ENCODE measurements around the gene PPP1R27. TPM values are rescaled to one million over a fixed set of nuclear protein-coding genes. Genes with fewer than 3 reads are reported as not detected.

PPP1R27 gene
- total RNA-seq, 2 donors from 2014 or later = not detected

- ATAC-seq (peak; percentile 16), DNase-seq (peak in 1 of 4 donors; percentile 42)
- H3K27me3 ChIP-seq = no peaks in the 10 kb centered on the region
- no peak for TF ChIP-seq CTCF (IDR thresholded peaks at IDR 0.05)
- no peak for TF ChIP-seq POLR2A (IDR thresholded peaks at IDR 0.05)
- peaks cover 37% of the 10 kb centered on the region for H3K4me1 ChIP-seq
- 0 to 5% methylated on average over 4 to 41 of the region's 65 CpGs for WGBS, 2 donors
- peak overlapping the region; percentile 50 to 61 for H3K4me3 ChIP-seq
- H3K27ac ChIP-seq = peak overlapping the region; percentile 59 to 90 (median 78)
- no peaks in the 10 kb centered on the region for H3K36me3 ChIP-seq (replicated peaks in 1 of 2; ENCODE audit: insufficient read depth in 1 of 2, low read depth in 2 of 2)
- H3K9me3 ChIP-seq = no peaks in the 10 kb centered on the region
- intact Hi-C loops (cut with DNase I) = no loop called here
Observed at GRCh38 chr17:81832608-81833159, 2.2 kb downstream of the PPP1R27 start.

- no peaks in the 10 kb centered on the region for H3K36me3 ChIP-seq (replicated peaks in 1 of 2; ENCODE audit: insufficient read depth in 1 of 2, low read depth in 2 of 2)
- 24 to 28% methylated on average over 17 to 18 of the region's 18 CpGs for WGBS, 2 donors
- DNase-seq (peak in 3 of 4 donors; percentile 51 to 56 (median 52)), ATAC-seq (peak; percentile 12)
- H3K27me3 ChIP-seq = no peaks in the 10 kb centered on the region
- no peaks in the 10 kb centered on the region for H3K9me3 ChIP-seq
- intact Hi-C loops (cut with DNase I) = no loop called here
- no peak for TF ChIP-seq POLR2A (IDR thresholded peaks at IDR 0.05)
- no peak for TF ChIP-seq CTCF (IDR thresholded peaks at IDR 0.05)
- peaks cover 37% of the 10 kb centered on the region for H3K4me1 ChIP-seq
- peak overlapping the region; percentile 59 to 90 (median 78) for H3K27ac ChIP-seq
- H3K4me3 ChIP-seq = peak overlapping the region; percentile 50 to 61
Observed at GRCh38 chr17:81831957-81832607, 2.8 kb downstream of the PPP1R27 start.

- intact Hi-C loops (cut with DNase I) = no loop called here
- DNase-seq (no peak), ATAC-seq (no peak)
- 64 to 85% methylated on average over 3 to 7 of the region's 7 CpGs for WGBS, 2 donors
- no peaks in the 10 kb centered on the region for H3K36me3 ChIP-seq (replicated peaks in 1 of 2; ENCODE audit: insufficient read depth in 1 of 2, low read depth in 2 of 2)
- no peak for TF ChIP-seq POLR2A (IDR thresholded peaks at IDR 0.05)
- TF ChIP-seq CTCF (IDR thresholded peaks at IDR 0.05) = no peak
- H3K9me3 ChIP-seq = no peaks in the 10 kb centered on the region
- peak overlapping the region in 3 of 4 donors; percentile 74 to 90 (median 83) for H3K27ac ChIP-seq
- H3K4me3 ChIP-seq = no peak overlapping the region
- H3K4me1 ChIP-seq = peaks cover 37% of the 10 kb centered on the region
- no peaks in the 10 kb centered on the region for H3K27me3 ChIP-seq
Observed at GRCh38 chr17:81831563-81831956, 3.3 kb downstream of the PPP1R27 start.

- ATAC-seq = no peak
- H3K4me3 ChIP-seq = no peak overlapping the region
- DNase-seq = no peak
- TF ChIP-seq POLR2A (IDR thresholded peaks at IDR 0.05) = no peak
- TF ChIP-seq CTCF (IDR thresholded peaks at IDR 0.05) = no peak
- 83 to 89% methylated on average over 3 to 5 of the region's 6 CpGs for WGBS, 2 donors
- intact Hi-C loops (cut with DNase I) = no loop called here
- no peaks in the 10 kb centered on the region for H3K36me3 ChIP-seq (replicated peaks in 1 of 2; ENCODE audit: insufficient read depth in 1 of 2, low read depth in 2 of 2)
- H3K4me1 ChIP-seq = peaks cover 37% of the 10 kb centered on the region
- no peaks in the 10 kb centered on the region for H3K9me3 ChIP-seq
- no peaks in the 10 kb centered on the region for H3K27me3 ChIP-seq
- no peak overlapping the region for H3K27ac ChIP-seq
Observed at GRCh38 chr17:81829858-81830257, 5.0 kb downstream of the PPP1R27 start.

GRCh38 chr17:81828656-81829055 is 6.2 kb downstream of the PPP1R27 start:
- 43 to 57% methylated on average over 5 to 7 of the region's 7 CpGs for WGBS, 2 donors

More at GRCh38 chr17:81828656-81829055, 6.2 kb downstream of the PPP1R27 start:
- Histone ChIP-seq H3K4me1 (peaks cover 30% of the 10 kb centered on the region), H3K36me3 (replicated peaks in 1 of 2; ENCODE audit: insufficient read depth in 1 of 2, low read depth in 2 of 2) (no peaks in the 10 kb centered on the region), H3K27me3 (no peaks in the 10 kb centered on the region), H3K9me3 (no peaks in the 10 kb centered on the region), H3K4me3 (no peak overlapping the region), H3K27ac (peak overlapping the region in 2 of 4 donors; percentile 12 to 37)
- ATAC-seq = no peak
- TF ChIP-seq CTCF (IDR thresholded peaks at IDR 0.05) (no peak), POLR2A (IDR thresholded peaks at IDR 0.05) (no peak)
- DNase-seq = no peak
- intact Hi-C loops (cut with DNase I) = no loop called here

All from body of pancreas (tissue), 4 donors.